Lower leg skin (tissue), 3 donors: ENCODE measurements around the gene ZNF385A.

Source experiments
- CTCF ChIP-seq, 3 donors: fragments of 450-650 bp; IDR thresholded peaks; one replicate each; pipeline ENCODE4 v1.5.1; 2016; ENCODE audit warnings: antibody characterized with exemption in 3 of 3, mild to moderate bottlenecking in 3 of 3, moderate library complexity in 2 of 3
- POLR2A ChIP-seq, 2 donors: fragments of 450-650 bp; IDR thresholded peaks; one replicate each; pipeline ENCODE4 v1.6.1; 2016 to 2017; ENCODE audit warnings: antibody characterized with exemption in 2 of 2, mild to moderate bottlenecking in 1 of 2, moderate library complexity in 1 of 2

DNA sequence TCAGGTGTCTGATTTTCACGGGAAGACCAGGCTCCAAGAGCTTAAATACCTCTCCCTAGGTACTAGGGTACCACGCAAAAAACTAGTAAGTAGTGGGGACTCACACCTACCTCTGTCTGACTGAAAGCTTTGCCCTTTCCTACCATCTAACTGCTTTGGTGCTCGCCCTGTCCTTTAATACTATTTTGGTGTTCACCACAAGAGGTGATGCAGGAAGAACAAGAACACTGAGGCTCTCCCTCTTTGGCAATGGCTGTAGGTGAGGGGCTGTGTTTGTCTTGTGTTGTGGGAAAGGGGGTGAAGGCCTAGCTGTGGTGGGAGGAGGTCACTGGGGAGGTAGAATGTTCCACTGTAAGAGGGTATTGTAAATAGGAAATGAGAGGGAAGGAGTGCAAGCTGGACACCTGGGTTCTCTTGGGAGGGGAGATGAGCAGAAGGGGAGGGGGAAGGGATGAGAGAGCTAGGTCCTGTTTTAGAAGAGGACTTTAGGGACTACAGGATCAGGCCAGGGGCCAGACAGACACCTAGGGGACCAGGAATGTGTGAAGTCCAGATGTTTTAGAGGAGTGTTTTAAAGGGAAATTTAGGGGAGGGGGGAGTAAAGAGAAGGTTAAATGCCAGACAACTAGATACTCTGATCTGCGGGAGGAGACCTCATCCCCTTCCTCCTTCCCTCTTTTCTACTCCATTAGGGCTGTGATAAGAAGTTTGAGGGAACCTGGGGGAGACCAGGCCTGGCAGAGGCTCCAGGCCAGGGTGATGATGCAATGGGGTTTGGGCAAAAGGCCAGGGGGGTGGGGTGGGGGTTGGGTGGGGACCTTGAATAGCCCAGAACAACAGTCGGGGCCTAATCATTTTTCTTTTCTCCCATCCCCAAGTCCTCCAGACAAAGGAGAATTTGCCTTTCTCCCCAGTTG, 32.4 kb upstream of the ZNF385A start:
- TF ChIP-seq CTCF (IDR thresholded peaks at IDR 0.05), result no peak
- TF ChIP-seq POLR2A (IDR thresholded peaks at IDR 0.05), result no peak
